Naive thymus-derived CD8-positive, alpha-beta T cell (primary cell): Measurements from ENCODE around the gene ANP32E. TPM values are rescaled to one million over a fixed set of nuclear protein-coding genes. Genes with fewer than 3 reads are reported as not detected.
"Not testable (repeated sequence)": the region's sequence is repeated elsewhere in the genome, so short reads cannot be mapped to it uniquely, and the experiment has no call there.

ENCODE experiments used
- ATAC-seq, 2 donors: fragments of 150-1000 bp; cut with Tn5 transposase in 1 of 2; sonication (Bioruptor Pico), chemical (Tn5 transposase) in 1 of 2; 1 replicate in 1 of 2; 2 replicates in 1 of 2; pipeline ENCODE4 v1.10.0; 2021; ENCODE audit warnings: mild to moderate bottlenecking in 2 of 2, moderate library complexity in 2 of 2
- POLR2A ChIA-PET: fragments of 350-600 bp; sonication (Branson Sonifier 250); formaldehyde crosslinking; loops from one replicate; lab custom pipeline; 2021; ENCODE audit warnings: antibody characterized with exemption; lab: Charles Lee
- DNase-seq, 10 donors: peaks; one replicate each; pipeline versions ENCODE4 v3.0.0 to v3.0.0-alpha.2; 2020 to 2022
- H3K27ac Mint-ChIP-seq, 10 donors: one replicate each; pipeline ENCODE4 v1.8.0; 2020 to 2022; ENCODE audit warnings: mild to moderate bottlenecking in 10 of 10, mixed read lengths in 10 of 10, moderate library complexity in 4 of 10, inconsistent platforms in 1 of 10
- H3K27me3 Mint-ChIP-seq, 5 donors: one replicate each; pipeline ENCODE4 v1.8.0; 2021 to 2022; ENCODE audit warnings: mixed read lengths in 5 of 5
- H3K36me3 Mint-ChIP-seq, 3 donors: one replicate each; pipeline ENCODE4 v1.8.0; 2020 to 2022; ENCODE audit warnings: mixed read lengths in 3 of 3, mild to moderate bottlenecking in 2 of 3, inconsistent platforms in 1 of 3
- H3K4me1 Mint-ChIP-seq, 4 donors: one replicate each; pipeline ENCODE4 v1.8.0; 2021 to 2022; ENCODE audit warnings: mixed read lengths in 4 of 4
- H3K4me3 Mint-ChIP-seq, 10 donors: one replicate each; pipeline ENCODE4 v1.8.0; 2020 to 2022; ENCODE audit warnings: mild to moderate bottlenecking in 10 of 10, mixed read lengths in 10 of 10, moderate library complexity in 6 of 10, inconsistent platforms in 1 of 10
- H3K9me3 Mint-ChIP-seq, 9 donors: one replicate each; pipeline ENCODE4 v1.8.0; 2020 to 2022; ENCODE audit warnings: mixed read lengths in 9 of 9, mild to moderate bottlenecking in 3 of 9, inconsistent platforms in 1 of 9, moderate library complexity in 1 of 9
- polyA plus RNA-seq, 3 donors: library from polyadenylated mRNA; unstranded; fragments of 300-500 nt; fragmentation: Illumina TruSeq; gene quantifications; one replicate each; pipeline ENCODE4 v1.2.3, GENCODE V29; 2021
- total RNA-seq, 8 experiments: library from RNA in 2 of 8; stranded (reverse) in 2 of 8; gene quantifications; one replicate each; pipeline ENCODE4 v1.2.3 and lab custom pipeline; 2021 to 2026

The ANP32E gene
- total and polyA plus RNA-seq, 5 experiments from 2014 or later: 44.8 to 51.3 (median 50.3) TPM

DNA sequence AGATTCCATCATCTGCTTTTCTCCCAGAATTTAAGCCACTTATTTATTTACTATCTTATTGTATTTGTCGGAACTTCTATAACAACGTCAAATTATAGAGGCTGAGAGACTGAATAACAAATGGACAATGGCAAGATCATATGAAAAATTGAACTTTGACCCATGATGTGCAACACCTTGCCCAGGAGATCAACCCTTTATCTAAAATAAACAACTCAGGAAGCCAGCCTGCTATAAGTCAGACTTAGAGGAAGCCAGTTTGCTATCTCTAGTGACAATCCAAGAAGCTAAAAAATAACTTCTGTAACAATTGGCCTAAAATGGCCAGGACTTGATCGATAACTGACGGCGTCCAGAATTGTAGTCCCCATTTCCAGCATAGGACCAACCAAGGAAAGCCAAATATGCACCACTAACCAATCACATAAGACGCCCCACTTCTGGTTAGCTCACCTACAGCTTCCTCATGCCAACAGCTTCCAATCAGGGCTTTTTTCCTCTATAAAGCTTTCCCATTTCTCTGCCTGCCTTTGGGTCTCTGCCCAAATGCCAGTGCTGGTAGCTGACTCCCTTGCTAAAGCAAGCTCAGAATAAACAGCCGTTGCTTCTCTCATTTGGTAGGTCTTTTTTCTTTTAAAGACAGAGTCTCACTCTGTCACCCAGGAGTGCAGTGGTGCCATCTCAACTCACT, 28.5 kb downstream of the ANP32E start:
- no peak for DNase-seq
- no peak for ATAC-seq
- H3K27me3 Mint-ChIP-seq: peaks cover 0 to 2% (median 0%) of the 10 kb centered on the region in 5 donors
- no peaks in the 10 kb centered on the region for H3K4me1 Mint-ChIP-seq
- no peak overlapping the region for H3K4me3 Mint-ChIP-seq
- H3K9me3 Mint-ChIP-seq: no peaks in the 10 kb centered on the region
- POLR2A ChIA-PET: no interaction called here
- H3K36me3 Mint-ChIP-seq: no peaks in the 10 kb centered on the region
- no peak overlapping the region for H3K27ac Mint-ChIP-seq

- H3K27ac Mint-ChIP-seq: no peak overlapping the region
- no peaks in the 10 kb centered on the region for H3K4me1 Mint-ChIP-seq
- H3K27me3 Mint-ChIP-seq: peaks cover 0 to 12% (median 4%) of the 10 kb centered on the region in 5 donors
- ATAC-seq (no peak), DNase-seq (no peak)
- POLR2A ChIA-PET: no interaction called here
- no peaks in the 10 kb centered on the region for H3K36me3 Mint-ChIP-seq
- no peak overlapping the region for H3K4me3 Mint-ChIP-seq
- no peaks in the 10 kb centered on the region for H3K9me3 Mint-ChIP-seq
Measured at GRCh38 chr1:150196417-150196816, 39.5 kb downstream of the ANP32E start.

DNA sequence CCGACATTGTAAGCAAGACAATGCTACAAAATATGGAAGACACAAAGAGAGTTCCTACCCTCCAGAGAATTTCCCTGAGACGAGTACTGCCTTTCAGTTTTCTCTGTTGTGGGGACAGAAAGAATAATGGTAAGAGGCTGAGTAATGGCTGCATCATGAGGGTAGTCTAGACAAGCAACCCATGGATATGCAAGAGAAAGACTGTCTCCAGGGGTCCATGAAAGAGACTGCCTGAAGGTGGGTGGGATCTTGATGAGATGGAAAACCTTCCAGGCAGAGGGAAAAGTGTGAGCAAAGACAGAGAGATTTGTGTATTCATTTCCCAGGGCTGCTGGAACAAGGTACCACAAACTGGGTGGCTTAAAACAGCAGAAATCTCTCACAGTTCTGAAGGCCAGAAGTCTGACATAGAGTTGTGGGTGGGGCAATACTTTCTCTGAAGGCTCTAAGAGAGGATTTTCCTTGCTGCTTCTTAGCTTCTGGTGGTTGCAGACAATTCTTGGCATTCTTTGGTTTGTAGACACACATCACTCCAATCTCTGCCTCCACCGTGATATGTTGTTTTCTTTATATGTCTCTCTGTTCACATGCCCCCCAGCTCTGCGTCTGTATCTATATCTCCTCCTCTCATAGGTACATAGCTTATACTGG, 41.4 kb downstream of the ANP32E start:
- no peaks in the 10 kb centered on the region for H3K36me3 Mint-ChIP-seq
- no peaks in the 10 kb centered on the region for H3K4me1 Mint-ChIP-seq
- ATAC-seq (no peak), DNase-seq (no peak)
- POLR2A ChIA-PET: no interaction called here
- H3K9me3 Mint-ChIP-seq: no peaks in the 10 kb centered on the region
- H3K27ac Mint-ChIP-seq: no peak overlapping the region
- H3K4me3 Mint-ChIP-seq: no peak overlapping the region
- peaks cover 0 to 12% (median 4%) of the 10 kb centered on the region in 5 donors for H3K27me3 Mint-ChIP-seq

DNA sequence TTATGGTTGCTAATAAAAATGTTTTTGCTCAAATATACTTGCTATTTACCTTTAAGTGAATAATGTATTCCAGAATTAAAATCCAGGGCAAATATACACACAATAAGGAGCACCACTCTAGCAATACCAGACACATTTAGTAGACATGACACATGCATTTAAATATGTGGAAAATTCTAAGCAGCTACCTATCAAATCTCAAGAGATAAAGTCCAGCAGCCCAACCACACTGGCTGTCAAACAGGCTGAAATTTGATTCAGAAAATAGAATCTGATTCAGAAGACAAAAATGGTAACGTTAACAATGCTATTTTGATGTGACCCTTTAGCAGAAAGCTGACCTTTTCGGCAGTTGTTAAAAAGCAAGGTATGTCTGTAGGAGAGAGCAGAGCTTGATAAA, 43.9 kb downstream of the ANP32E start:
- H3K27me3 Mint-ChIP-seq: peaks cover 0 to 12% (median 4%) of the 10 kb centered on the region in 5 donors
- no peaks in the 10 kb centered on the region for H3K36me3 Mint-ChIP-seq
- peaks cover 0 to 9% (median 4%) of the 10 kb centered on the region in 4 donors for H3K4me1 Mint-ChIP-seq
- H3K9me3 Mint-ChIP-seq: no peaks in the 10 kb centered on the region
- DNase-seq (no peak), ATAC-seq (no peak)
- no peak overlapping the region for H3K4me3 Mint-ChIP-seq
- POLR2A ChIA-PET: no interaction called here
- no peak overlapping the region for H3K27ac Mint-ChIP-seq

DNA sequence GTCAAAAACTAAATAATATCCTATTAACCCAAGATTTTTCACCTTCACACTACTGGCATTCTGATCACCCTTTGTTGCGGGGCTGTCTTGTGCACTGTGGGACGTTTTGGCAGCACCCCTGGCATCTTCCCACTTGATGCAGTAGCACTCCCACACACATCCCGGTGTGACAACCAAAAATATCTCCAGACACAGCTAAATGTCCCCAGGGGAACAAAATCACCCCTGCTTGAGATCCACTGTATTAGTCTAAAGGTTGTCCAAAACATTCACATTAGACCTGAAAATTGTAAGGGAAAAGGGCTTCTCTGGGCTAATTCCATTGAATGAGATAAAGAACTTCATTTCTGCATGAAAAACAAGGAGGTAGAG, 48.4 kb downstream of the ANP32E start:
- H3K36me3 Mint-ChIP-seq: no peaks in the 10 kb centered on the region
- no peaks in the 10 kb centered on the region for H3K27me3 Mint-ChIP-seq
- H3K9me3 Mint-ChIP-seq: no peaks in the 10 kb centered on the region
- peaks cover 0 to 19% (median 6%) of the 10 kb centered on the region in 4 donors for H3K4me1 Mint-ChIP-seq
- ATAC-seq: peak; percentile 33 to 49
- H3K4me3 Mint-ChIP-seq: peak overlapping the region in 2 of 10 donors; percentile 16 to 76
- H3K27ac Mint-ChIP-seq: peak overlapping the region in 1 of 10 donors; percentile 89
- no peak for DNase-seq
- POLR2A ChIA-PET: interaction anchor here (0.5 to 1.8 kb wide), 6 partner anchors 26 to 300 kb away, joined by 3 to 11 read pairs (median 6); partner anchors contain the start of genes ANP32E and VPS45

DNA sequence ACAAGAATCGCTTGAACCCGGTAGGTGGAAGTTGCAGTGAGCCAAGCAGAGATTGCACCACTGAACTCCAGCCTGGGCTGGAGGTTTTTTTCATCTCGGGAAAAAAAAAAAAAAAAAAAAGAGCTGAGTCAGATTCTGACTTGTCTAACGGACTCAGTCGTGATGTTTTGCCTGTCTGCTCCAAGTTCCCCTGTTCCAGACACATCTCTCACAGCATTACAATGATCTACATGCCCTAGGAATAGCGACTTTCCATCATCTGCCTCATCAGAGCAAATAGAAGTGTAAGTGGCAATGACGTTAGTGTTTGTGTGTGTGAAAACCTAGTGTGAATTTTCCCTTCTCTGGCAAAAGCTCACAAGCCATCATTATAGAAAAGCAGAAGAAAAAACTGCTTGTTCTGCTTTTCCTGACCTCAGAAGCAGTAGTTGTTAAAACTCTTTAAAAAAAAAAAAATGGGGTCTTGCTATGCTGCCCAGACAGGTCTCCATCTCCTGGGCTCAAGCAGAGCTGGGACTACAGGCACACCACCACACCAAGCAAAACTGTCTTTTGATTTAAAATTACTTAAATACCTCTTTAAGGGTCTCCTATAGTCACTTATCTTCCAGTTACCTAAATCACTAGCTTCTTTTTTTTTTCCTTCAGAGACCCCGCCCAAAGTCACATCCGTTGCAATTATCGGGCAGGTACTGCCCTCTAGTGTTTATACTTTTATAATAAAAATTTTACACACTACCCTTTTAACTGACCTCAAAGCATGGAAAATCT, 48.9 kb downstream of the ANP32E start:
- H3K4me3 Mint-ChIP-seq: peak overlapping the region in 7 of 10 donors; percentile 1 to 76 (median 27)
- H3K36me3 Mint-ChIP-seq: no peaks in the 10 kb centered on the region
- peak in 6 of 10 donors; percentile 31 to 74 (median 59) for DNase-seq
- H3K27ac Mint-ChIP-seq: peak overlapping the region in 6 of 10 donors; percentile 40 to 89 (median 54)
- H3K9me3 Mint-ChIP-seq: no peaks in the 10 kb centered on the region
- peak; percentile 87 to 88 for ATAC-seq
- H3K27me3 Mint-ChIP-seq: no peaks in the 10 kb centered on the region
- POLR2A ChIA-PET: interaction anchor here (0.5 to 1.8 kb wide), 11 partner anchors 26 to 1097 kb away, joined by 3 to 11 read pairs (median 6); partner anchors contain the start of genes ANP32E and VPS45
- peaks cover 0 to 19% (median 6%) of the 10 kb centered on the region in 4 donors for H3K4me1 Mint-ChIP-seq

DNA sequence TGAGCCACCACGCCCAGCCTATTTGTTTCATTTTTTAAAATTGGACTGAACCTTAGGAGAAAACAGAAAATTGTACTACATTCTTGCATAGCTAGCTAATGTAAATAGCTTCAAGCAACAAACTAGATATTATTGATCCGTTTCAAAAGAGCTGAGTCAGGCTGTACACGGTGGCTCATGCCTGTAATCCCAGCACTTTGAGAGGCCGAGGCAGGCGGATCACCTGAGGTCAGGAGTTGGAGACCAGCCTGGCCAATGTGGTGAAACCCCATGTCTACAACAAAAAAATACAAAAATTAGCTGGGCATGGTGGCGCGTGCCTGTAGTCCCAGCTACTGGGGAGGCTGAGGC, 49.5 kb downstream of the ANP32E start:
- H3K9me3 Mint-ChIP-seq, H3K27me3 Mint-ChIP-seq, DNase-seq, ATAC-seq, H3K4me3 Mint-ChIP-seq, H3K36me3 Mint-ChIP-seq: not testable (repeated sequence)
- POLR2A ChIA-PET: interaction anchor here (0.6 to 1.8 kb wide), 8 partner anchors 25 to 1097 kb away, joined by 3 to 8 read pairs (median 6); partner anchors contain the start of gene VPS45
- H3K27ac Mint-ChIP-seq: peak overlapping the region in 1 of 10 donors; percentile 72
- peaks cover 0 to 19% (median 6%) of the 10 kb centered on the region in 4 donors for H3K4me1 Mint-ChIP-seq

- Mint-ChIP-seq H3K27me3 (no peaks in the 10 kb centered on the region), H3K4me3 (no peak overlapping the region), H3K4me1 (peaks cover 0 to 19% (median 6%) of the 10 kb centered on the region in 4 donors), H3K27ac (no peak overlapping the region), H3K9me3 (no peaks in the 10 kb centered on the region), H3K36me3 (no peaks in the 10 kb centered on the region)
- DNase-seq (no peak), ATAC-seq (no peak)
- POLR2A ChIA-PET: no interaction called here
Measured at GRCh38 chr1:150185481-150185880, 50.4 kb downstream of the ANP32E start.

DNA sequence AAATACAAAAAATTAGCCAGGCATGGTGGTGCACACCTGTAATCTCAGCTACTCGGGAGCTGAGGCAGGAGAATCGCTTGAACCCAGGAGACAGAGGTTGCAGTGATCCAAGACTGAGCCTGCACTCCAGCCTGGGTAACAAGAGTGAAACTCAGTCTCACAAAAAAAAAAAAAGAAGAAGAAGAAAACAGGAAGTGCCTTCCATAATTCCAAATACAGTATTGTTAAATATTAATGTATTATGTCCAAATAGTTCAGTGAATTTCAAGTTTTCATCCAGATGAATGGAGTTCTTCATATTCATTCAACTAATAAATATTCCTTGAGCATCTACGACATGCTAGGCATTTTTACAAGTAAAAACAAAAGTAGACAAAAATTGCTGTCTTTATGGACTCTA, 52.9 kb downstream of the ANP32E start:
- POLR2A ChIA-PET: no interaction called here
- Mint-ChIP-seq H3K4me1 (peaks cover 0 to 19% (median 6%) of the 10 kb centered on the region in 4 donors), H3K27me3 (no peaks in the 10 kb centered on the region), H3K36me3 (no peaks in the 10 kb centered on the region), H3K27ac (no peak overlapping the region), H3K4me3 (no peak overlapping the region), H3K9me3 (no peaks in the 10 kb centered on the region)
- ATAC-seq: no peak
- DNase-seq: no peak

GRCh38 chr1:150182247-150182646, 53.7 kb downstream of the ANP32E start:
- no peaks in the 10 kb centered on the region for H3K36me3 Mint-ChIP-seq

GRCh38 chr1:150180474-150180873, 55.4 kb downstream of the ANP32E start:
- Mint-ChIP-seq H3K4me1 (no peaks in the 10 kb centered on the region), H3K27me3 (no peaks in the 10 kb centered on the region), H3K4me3 (no peak overlapping the region), H3K27ac (no peak overlapping the region), H3K9me3 (no peaks in the 10 kb centered on the region), H3K36me3 (no peaks in the 10 kb centered on the region)
- POLR2A ChIA-PET: no interaction called here
- no peak for DNase-seq
- ATAC-seq: no peak

More at GRCh38 chr1:150182247-150182646, 53.7 kb downstream of the ANP32E start:
- no peaks in the 10 kb centered on the region for H3K9me3 Mint-ChIP-seq
- no peak overlapping the region for H3K4me3 Mint-ChIP-seq
- H3K27me3 Mint-ChIP-seq: no peaks in the 10 kb centered on the region
- DNase-seq (no peak), ATAC-seq (no peak)
- H3K4me1 Mint-ChIP-seq: peaks cover 0 to 12% (median 4%) of the 10 kb centered on the region in 4 donors
- peak overlapping the region in 1 of 10 donors; percentile 43 for H3K27ac Mint-ChIP-seq
- POLR2A ChIA-PET: no interaction called here

GRCh38 chr1:150179867-150180266, 56.0 kb downstream of the ANP32E start:
- H3K4me1 Mint-ChIP-seq: no peaks in the 10 kb centered on the region
- H3K36me3 Mint-ChIP-seq: no peaks in the 10 kb centered on the region
- no peak for DNase-seq
- no peaks in the 10 kb centered on the region for H3K9me3 Mint-ChIP-seq
- H3K4me3 Mint-ChIP-seq: no peak overlapping the region
- no peak for ATAC-seq
- no peak overlapping the region for H3K27ac Mint-ChIP-seq
- POLR2A ChIA-PET: no interaction called here
- H3K27me3 Mint-ChIP-seq: no peaks in the 10 kb centered on the region

DNA sequence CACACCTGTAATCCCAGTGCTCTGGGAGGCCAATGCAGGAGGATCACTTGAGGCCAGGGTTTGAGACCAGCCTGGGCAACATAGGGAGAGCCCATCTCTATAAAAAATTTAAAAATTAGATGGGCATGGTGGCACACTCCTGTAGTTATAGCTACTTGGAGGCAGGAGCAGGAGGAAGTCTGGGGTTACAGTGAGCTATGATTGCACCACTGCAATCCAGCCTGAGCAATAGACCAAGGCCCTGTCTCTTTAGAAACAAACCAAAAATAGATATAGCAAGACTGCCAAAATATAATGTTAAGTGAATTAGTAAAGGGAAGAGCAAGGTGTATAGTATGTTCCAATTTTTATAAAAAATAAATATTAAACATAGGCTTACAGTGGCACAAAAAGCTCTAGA, 57.4 kb downstream of the ANP32E start:
- no peaks in the 10 kb centered on the region for H3K36me3 Mint-ChIP-seq

More for the DNA sequence above, 57.4 kb downstream of the ANP32E start:
- H3K9me3 Mint-ChIP-seq: no peaks in the 10 kb centered on the region
- H3K4me1 Mint-ChIP-seq: no peaks in the 10 kb centered on the region
- no peaks in the 10 kb centered on the region for H3K27me3 Mint-ChIP-seq
- POLR2A ChIA-PET: no interaction called here
- H3K27ac Mint-ChIP-seq: no peak overlapping the region
- DNase-seq (no peak), ATAC-seq (no peak)
- H3K4me3 Mint-ChIP-seq: no peak overlapping the region
